AG10803 (cell line): ENCODE results near the gene VMAC.
"Not testable (repeated sequence)": the region's sequence is repeated elsewhere in the genome, so short reads cannot be mapped to it uniquely, and the experiment has no call there.

Source experiments
- DNase-seq: peaks from one replicate; pipeline ENCODE4 v3.0.0; 2010; ENCODE audit warnings: low read depth
- H3K4me3 ChIP-seq: 2 replicates; pipeline ENCODE4 v1.5.1; 2011; ENCODE audit warnings: mild to moderate bottlenecking, low read length, control low read depth
- CTCF ChIP-seq: conservative IDR thresholded peaks from 2 replicates; pipeline ENCODE4 v1.5.1; 2011; ENCODE audit warnings: mild to moderate bottlenecking, low read length, control low read depth, inconsistent platforms

Gene VMAC

GRCh38 chr19:5904352-5905113, at the start of gene VMAC:
Gene VMAC (plus strand): TSS chr19:5904872. CDS start chr19:5904891, 19 bp downstream.
- DNase-seq: peak; percentile 100
- no peak for TF ChIP-seq CTCF
- peak within 1 kb of the TSS; percentile 100 for H3K4me3 ChIP-seq

GRCh38 chr19:5855151-5855550, 49.5 kb upstream of the VMAC start:
- DNase-seq, H3K4me3 ChIP-seq: not testable (repeated sequence)

GRCh38 chr19:5857203-5858081, 47.2 kb upstream of the VMAC start:
- no peak for DNase-seq
- H3K4me3 ChIP-seq: no peak overlapping the region
- TF ChIP-seq CTCF: no peak

- H3K4me3 ChIP-seq: no peak overlapping the region
- DNase-seq: no peak
- TF ChIP-seq CTCF: no peak
Observed at GRCh38 chr19:5863030-5863665, 41.5 kb upstream of the VMAC start.

GRCh38 chr19:5864013-5864720, 40.5 kb upstream of the VMAC start:
- H3K4me3 ChIP-seq: no peak overlapping the region
- DNase-seq: no peak
- no peak for TF ChIP-seq CTCF

GRCh38 chr19:5864725-5865486, 39.8 kb upstream of the VMAC start:
- no peak for TF ChIP-seq CTCF
- H3K4me3 ChIP-seq: no peak overlapping the region
- DNase-seq: no peak
